CD4-positive, alpha-beta T cell treated with Interleukin-4 for 1 hour (primary cell): Measurements from ENCODE around the gene MYO15B.

Experiments used
- DNase-seq, 2 donors: peaks; one replicate each; pipeline ENCODE4 v3.0.0-alpha.2; 2020 to 2022

MYO15B gene

GRCh38 chr17:75604034-75604695 is 16.6 kb downstream of the MYO15B start:
- DNase-seq: no peak

GRCh38 chr17:75605790-75606189 is 18.2 kb downstream of the MYO15B start:
- DNase-seq: no peak

GRCh38 chr17:75607086-75607485 is 19.5 kb downstream of the MYO15B start:
- no peak for DNase-seq

GRCh38 chr17:75610103-75610984 is 22.7 kb downstream of the MYO15B start:
- DNase-seq: no peak

- no peak for DNase-seq
Measured at GRCh38 chr17:75611851-75612429, 24.3 kb downstream of the MYO15B start.

- no peak for DNase-seq
Measured at GRCh38 chr17:75612906-75613626, 25.5 kb downstream of the MYO15B start.

- no peak for DNase-seq
Measured at GRCh38 chr17:75614006-75614405, 26.4 kb downstream of the MYO15B start.

GRCh38 chr17:75614556-75615270 is 27.1 kb downstream of the MYO15B start:
- no peak for DNase-seq

- DNase-seq: no peak
Measured at GRCh38 chr17:75615301-75615700, 27.7 kb downstream of the MYO15B start.

- DNase-seq: no peak
Measured at GRCh38 chr17:75616521-75617122, 29.0 kb downstream of the MYO15B start.

- no peak for DNase-seq
Measured at GRCh38 chr17:75617218-75617617, 29.6 kb downstream of the MYO15B start.

GRCh38 chr17:75617675-75618074 is 30.1 kb downstream of the MYO15B start:
- no peak for DNase-seq

- DNase-seq: no peak
Measured at GRCh38 chr17:75619506-75620431, 32.2 kb downstream of the MYO15B start.

GRCh38 chr17:75621489-75621888 is 33.9 kb downstream of the MYO15B start:
- DNase-seq: no peak

GRCh38 chr17:75622076-75622475 is 34.5 kb downstream of the MYO15B start:
- DNase-seq: no peak

GRCh38 chr17:75622771-75623273 is 35.2 kb downstream of the MYO15B start:
- DNase-seq: no peak

GRCh38 chr17:75623386-75623785 is 35.8 kb downstream of the MYO15B start:
- no peak for DNase-seq

GRCh38 chr17:75624021-75624420 is 36.4 kb downstream of the MYO15B start:
- DNase-seq: no peak

GRCh38 chr17:75624714-75625345 is 37.2 kb downstream of the MYO15B start:
- no peak for DNase-seq

GRCh38 chr17:75625813-75626486 is 38.4 kb downstream of the MYO15B start:
- DNase-seq: no peak
